Measurements from ENCODE around the gene KCNK2.

DNA sequence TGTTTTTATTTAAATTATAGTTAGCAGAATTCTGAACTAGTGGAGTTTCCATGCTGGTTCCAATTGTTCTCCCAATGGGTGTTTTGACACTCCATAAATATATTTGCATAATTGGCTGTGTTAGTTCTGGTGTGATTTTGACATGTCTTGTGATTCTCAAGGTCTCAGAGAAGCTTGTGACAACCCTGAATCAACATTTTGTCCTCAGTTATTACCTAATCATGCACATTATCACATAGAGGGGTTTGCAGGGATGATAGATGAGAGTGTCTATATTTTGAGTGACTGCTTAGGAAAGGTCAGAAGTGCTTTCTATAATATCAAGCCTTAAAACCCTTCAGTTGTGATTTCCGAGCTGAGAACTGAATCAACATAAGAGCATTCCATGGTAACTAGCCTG, 11.5 kb upstream of the KCNK2 start:
- TF ChIP-seq POLR2AphosphoS5 (IDR thresholded peaks at IDR 0.05) = no peak
- TF ChIP-seq POLR2A (IDR thresholded peaks at IDR 0.05) = no peak

All from suprapubic skin (tissue), 4 donors.